Measurements from ENCODE around the gene HACL1. TPM values are rescaled to one million over a fixed set of nuclear protein-coding genes. Genes with fewer than 3 reads are reported as not detected.

The HACL1 gene
- polyA plus RNA-seq, 1 donor (not counting 4 experiments of a cell fraction or from before 2014, with no cell fraction given) = 23.1 TPM

GRCh38 chr3:15553749-15554148 is 47.6 kb downstream of the HACL1 start:
- dilution Hi-C loops (cut with MboI; ENCODE audit: extremely low pct_ligation_motif_present, low sequenced_read_pairs) = no loop called here
- no peaks in the 10 kb centered on the region for H3K27me3 ChIP-seq (ENCODE audit: control insufficient read depth, extremely low read depth, insufficient read depth, low read length)
- FAIRE-seq = no peak

GRCh38 chr3:15551902-15552301 is 49.5 kb downstream of the HACL1 start:
- no peak for DNase-seq (ENCODE audit: low read depth, low spot score)

More at GRCh38 chr3:15553749-15554148, 47.6 kb downstream of the HACL1 start:
- Histone ChIP-seq H3K4me1 (ENCODE audit: control insufficient read depth, extremely low read depth, insufficient read depth, low read length) (peaks cover 4% of the 10 kb centered on the region), H2AFZ (ENCODE audit: control insufficient read depth, low read length) (no peak overlapping the region), H3K4me2 (ENCODE audit: control insufficient read depth, extremely low read depth, insufficient read depth, low read depth, low read length) (no peak overlapping the region), H3K36me3 (ENCODE audit: control insufficient read depth in 2 of 2, extremely low read depth in 1 of 2, insufficient read depth in 2 of 2, low read length in 2 of 2) (peaks cover 0 to 7% of the 10 kb centered on the region in 2 experiments), H3K4me3 (ENCODE audit: control insufficient read depth in 2 of 3, extremely low read depth in 1 of 3, insufficient read depth in 2 of 3, low read depth in 1 of 3, low read length in 3 of 3) (no peak overlapping the region), H3K27ac (ENCODE audit: control insufficient read depth, insufficient read depth, low read length) (no peak overlapping the region), H3K79me2 (ENCODE audit: control insufficient read depth, insufficient read depth, low read length) (no peaks in the 10 kb centered on the region), H3K9ac (ENCODE audit: control insufficient read depth, extremely low read depth, insufficient read depth, low read length) (no peak overlapping the region), H4K20me1 (ENCODE audit: control insufficient read depth, extremely low read depth, insufficient read depth, low read length) (no peaks in the 10 kb centered on the region), H3K9me3 (ENCODE audit: control insufficient read depth, low read depth, low read length) (no peaks in the 10 kb centered on the region), H3K9me1 (ENCODE audit: control insufficient read depth, extremely low read depth, insufficient read depth, low read length) (no peaks in the 10 kb centered on the region)
- DNase-seq (ENCODE audit: low read depth, low spot score) = no peak
- TF ChIP-seq EZH2 (IDR thresholded peaks at IDR 0.05; ENCODE audit: low read length) = no peak
- TF ChIP-seq, protein P1, sequence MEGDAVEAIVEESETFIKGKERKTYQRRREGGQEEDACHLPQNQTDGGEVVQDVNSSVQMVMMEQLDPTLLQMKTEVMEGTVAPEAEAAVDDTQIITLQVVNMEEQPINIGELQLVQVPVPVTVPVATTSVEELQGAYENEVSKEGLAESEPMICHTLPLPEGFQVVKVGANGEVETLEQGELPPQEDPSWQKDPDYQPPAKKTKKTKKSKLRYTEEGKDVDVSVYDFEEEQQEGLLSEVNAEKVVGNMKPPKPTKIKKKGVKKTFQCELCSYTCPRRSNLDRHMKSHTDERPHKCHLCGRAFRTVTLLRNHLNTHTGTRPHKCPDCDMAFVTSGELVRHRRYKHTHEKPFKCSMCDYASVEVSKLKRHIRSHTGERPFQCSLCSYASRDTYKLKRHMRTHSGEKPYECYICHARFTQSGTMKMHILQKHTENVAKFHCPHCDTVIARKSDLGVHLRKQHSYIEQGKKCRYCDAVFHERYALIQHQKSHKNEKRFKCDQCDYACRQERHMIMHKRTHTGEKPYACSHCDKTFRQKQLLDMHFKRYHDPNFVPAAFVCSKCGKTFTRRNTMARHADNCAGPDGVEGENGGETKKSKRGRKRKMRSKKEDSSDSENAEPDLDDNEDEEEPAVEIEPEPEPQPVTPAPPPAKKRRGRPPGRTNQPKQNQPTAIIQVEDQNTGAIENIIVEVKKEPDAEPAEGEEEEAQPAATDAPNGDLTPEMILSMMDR (optimal IDR thresholded peaks at IDR 0.05 in 1 of 3, IDR thresholded peaks at IDR 0.05 in 1 of 3, conservative IDR thresholded peaks at IDR 0.05 in 1 of 3; ENCODE audit: extremely low read depth in 1 of 3, insufficient read depth in 2 of 3, low read length in 3 of 3) = no peak

More at GRCh38 chr3:15551902-15552301, 49.5 kb downstream of the HACL1 start:
- no peaks in the 10 kb centered on the region for H3K9me3 ChIP-seq (ENCODE audit: control insufficient read depth, low read depth, low read length)
- no peaks in the 10 kb centered on the region for H4K20me1 ChIP-seq (ENCODE audit: control insufficient read depth, extremely low read depth, insufficient read depth, low read length)
- no peaks in the 10 kb centered on the region for H3K4me1 ChIP-seq (ENCODE audit: control insufficient read depth, extremely low read depth, insufficient read depth, low read length)
- no peaks in the 10 kb centered on the region for H3K9me1 ChIP-seq (ENCODE audit: control insufficient read depth, extremely low read depth, insufficient read depth, low read length)
- no peak for FAIRE-seq
- no peak overlapping the region for H3K9ac ChIP-seq (ENCODE audit: control insufficient read depth, extremely low read depth, insufficient read depth, low read length)
- no peak overlapping the region for H3K4me3 ChIP-seq (ENCODE audit: control insufficient read depth in 2 of 3, extremely low read depth in 1 of 3, insufficient read depth in 2 of 3, low read depth in 1 of 3, low read length in 3 of 3)
- no peaks in the 10 kb centered on the region for H3K79me2 ChIP-seq (ENCODE audit: control insufficient read depth, insufficient read depth, low read length)
- H3K4me2 ChIP-seq (ENCODE audit: control insufficient read depth, extremely low read depth, insufficient read depth, low read depth, low read length) = no peak overlapping the region
- H2AFZ ChIP-seq (ENCODE audit: control insufficient read depth, low read length) = no peak overlapping the region
- no peak overlapping the region for H3K27ac ChIP-seq (ENCODE audit: control insufficient read depth, insufficient read depth, low read length)
- TF ChIP-seq, protein P1 (optimal IDR thresholded peaks at IDR 0.05 in 1 of 3, IDR thresholded peaks at IDR 0.05 in 1 of 3, conservative IDR thresholded peaks at IDR 0.05 in 1 of 3; ENCODE audit: extremely low read depth in 1 of 3, insufficient read depth in 2 of 3, low read length in 3 of 3) = no peak
- no peak for TF ChIP-seq EZH2 (IDR thresholded peaks at IDR 0.05; ENCODE audit: low read length)
- dilution Hi-C loops (cut with MboI; ENCODE audit: extremely low pct_ligation_motif_present, low sequenced_read_pairs) = no loop called here
- peaks cover 0 to 4% of the 10 kb centered on the region in 2 experiments for H3K36me3 ChIP-seq (ENCODE audit: control insufficient read depth in 2 of 2, extremely low read depth in 1 of 2, insufficient read depth in 2 of 2, low read length in 2 of 2)
- no peaks in the 10 kb centered on the region for H3K27me3 ChIP-seq (ENCODE audit: control insufficient read depth, extremely low read depth, insufficient read depth, low read length)
